Smooth muscle cell of the brain vasculature (primary cell): ENCODE results near the gene HCLS1.
A peak's percentile ranks its signal among the peaks of the same experiment; 100 is the strongest.
"Not testable (repeated sequence)": the region's sequence is repeated elsewhere in the genome, so short reads cannot be mapped to it uniquely, and the experiment has no call there.

Experiments
- DNase-seq: peaks from one replicate; pipeline ENCODE4 v3.0.0-alpha.2; 2012; ENCODE audit warnings: low read depth, low spot score

The HCLS1 gene

DNA sequence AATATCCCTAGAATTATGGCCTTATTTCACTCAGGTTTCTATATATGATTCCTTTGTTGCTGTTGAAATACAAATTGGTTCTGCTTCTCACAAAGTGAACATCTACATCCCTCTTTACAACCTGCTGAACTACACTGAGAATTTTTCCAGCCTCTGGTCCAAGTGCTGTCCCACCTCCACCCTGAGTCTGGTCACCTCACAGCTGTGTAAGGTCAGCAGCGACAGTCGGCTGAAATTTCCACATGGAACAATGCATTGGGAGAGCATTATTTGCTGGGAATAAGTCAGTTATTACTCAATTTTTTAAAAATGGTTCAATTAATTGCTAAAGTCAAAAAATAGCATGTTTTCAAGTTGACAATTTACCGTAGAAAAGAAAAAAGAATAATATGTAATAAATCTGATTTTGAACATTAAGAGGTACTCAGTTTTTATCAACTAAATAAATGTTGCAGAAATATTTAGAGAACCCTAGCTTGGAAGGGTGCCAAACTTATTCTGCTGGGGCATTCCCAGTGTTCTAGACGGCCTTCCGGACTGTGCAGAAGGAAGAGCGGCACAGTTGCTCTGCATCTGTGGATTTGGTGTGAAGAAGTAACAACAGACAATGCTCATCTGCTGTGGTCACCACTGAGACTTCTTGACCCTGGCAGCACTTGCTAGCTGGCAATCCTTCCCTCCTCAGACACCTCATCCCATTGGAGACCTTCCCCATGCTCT, 1.8 kb downstream of the HCLS1 start:
- DNase-seq, result no peak

DNA sequence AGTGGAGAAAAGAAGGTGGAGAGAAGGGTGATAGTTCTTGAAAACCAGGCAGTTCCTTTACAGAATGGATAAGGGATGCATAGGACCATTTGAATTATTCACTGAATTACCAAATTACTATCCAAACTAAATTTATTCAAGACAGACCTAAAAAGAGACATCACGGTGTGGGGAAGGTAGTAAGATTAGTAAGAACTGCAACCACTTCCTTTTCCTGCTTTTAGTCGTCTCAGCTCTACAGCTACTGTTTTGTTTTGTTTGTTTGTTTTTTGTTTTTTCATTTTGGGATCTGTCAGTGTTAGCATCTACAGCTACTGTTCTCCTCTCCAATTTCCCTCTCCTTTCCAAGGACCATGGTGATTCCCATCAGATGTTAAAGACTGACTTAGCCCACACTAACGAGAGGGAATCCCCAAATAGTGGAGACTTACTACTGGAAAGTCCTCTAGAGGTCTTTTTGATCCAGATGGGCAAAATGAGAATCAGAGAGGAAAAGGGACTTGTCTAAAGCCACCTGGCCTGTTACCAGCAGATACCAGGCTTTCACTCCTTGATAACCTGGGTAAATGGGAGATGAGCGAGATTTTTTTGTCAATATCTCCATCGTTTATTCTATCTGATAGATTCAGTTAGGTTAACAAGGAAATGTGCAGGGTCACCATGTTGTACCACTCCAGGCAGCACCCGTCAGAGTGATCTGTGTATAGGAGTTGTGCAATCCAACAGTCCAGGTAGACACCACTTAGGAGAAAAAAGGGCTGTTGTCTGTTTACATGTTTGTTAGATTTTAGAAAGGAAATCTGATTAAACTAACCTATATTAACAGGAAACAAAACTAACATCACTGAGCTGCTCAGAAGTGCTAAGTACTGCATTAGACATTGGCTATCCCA, 6.0 kb downstream of the HCLS1 start:
- no peak for DNase-seq

- DNase-seq, result peak; percentile 1
Measured at GRCh38 chr3:121651684-121652083, 9.0 kb downstream of the HCLS1 start.

GRCh38 chr3:121649645-121650044, 11.1 kb downstream of the HCLS1 start:
- DNase-seq, result no peak

- DNase-seq, result no peak
Measured at GRCh38 chr3:121648219-121648958, 12.3 kb downstream of the HCLS1 start.

DNA sequence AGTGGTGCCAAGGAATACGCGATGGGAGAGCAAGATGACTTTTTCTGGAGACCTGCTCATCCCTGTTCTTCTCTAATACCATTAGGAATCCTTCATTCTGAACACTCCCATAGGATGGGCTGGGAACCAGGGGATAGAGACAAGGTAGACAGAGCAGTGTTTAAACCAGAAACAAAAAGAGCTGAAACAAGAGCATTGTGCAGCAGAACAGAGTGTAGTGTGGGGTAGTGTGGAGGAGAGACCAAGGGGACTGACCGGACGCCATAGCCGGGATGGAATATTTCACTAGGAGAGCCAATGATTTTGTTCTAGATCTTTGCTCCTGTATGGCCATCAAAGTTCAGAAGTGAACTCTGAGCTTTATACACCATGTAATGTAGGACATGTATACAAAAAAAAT, 15.6 kb downstream of the HCLS1 start:
- DNase-seq, result no peak

DNA sequence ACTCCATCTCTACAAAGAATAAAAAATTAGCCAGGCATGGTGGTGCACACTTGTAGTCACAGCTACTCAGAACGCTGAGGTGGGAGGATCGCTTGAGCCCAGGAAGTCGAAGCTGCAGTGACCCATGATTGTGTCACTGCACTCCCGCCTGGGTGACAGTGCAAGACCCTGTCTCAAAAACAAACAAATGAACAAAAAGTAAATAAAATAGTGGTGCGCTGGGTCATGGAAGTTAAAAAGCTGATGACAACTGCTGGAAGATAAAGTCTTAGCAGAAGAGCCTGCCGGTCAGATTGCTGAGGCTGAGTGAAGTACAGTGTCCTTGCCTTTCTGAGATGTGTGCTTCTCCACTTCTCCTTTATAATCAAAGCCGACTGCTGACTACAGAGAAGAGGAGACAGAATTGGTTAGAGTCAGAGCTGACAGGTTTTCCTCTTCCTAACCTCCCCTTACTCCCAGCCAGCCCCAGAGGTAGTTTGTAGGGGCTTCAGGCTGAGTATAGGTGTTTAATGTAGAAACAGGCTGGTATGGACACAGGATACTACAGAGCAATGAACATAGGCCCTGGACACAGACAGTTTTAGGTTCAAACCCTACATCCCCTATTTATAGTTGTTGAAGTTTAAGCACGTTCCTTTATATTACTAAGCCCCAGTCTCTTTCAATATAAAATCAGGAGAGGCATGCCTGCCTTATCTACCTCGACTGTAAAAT, 17.9 kb downstream of the HCLS1 start:
- DNase-seq, result no peak

DNA sequence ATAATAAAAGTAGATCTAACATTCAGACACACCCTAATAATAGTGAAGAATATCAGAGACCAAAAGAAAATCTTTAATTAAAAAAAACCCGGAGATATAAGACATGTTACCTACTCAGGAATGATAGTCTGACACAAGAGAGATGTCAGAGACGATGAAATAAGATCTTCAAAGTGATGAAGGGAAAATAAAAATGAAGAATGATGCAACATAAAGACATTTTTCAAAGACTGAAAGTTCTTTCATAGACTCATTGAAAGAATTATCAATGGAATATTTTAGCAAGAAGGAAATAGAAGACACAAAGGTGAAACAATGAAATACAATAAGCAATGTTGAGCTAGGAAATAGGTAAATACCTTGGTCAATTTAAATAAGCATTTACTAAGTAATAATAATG, 19.6 kb downstream of the HCLS1 start:
- no peak for DNase-seq

GRCh38 chr3:121637922-121638321, 22.8 kb downstream of the HCLS1 start:
- no peak for DNase-seq

DNA sequence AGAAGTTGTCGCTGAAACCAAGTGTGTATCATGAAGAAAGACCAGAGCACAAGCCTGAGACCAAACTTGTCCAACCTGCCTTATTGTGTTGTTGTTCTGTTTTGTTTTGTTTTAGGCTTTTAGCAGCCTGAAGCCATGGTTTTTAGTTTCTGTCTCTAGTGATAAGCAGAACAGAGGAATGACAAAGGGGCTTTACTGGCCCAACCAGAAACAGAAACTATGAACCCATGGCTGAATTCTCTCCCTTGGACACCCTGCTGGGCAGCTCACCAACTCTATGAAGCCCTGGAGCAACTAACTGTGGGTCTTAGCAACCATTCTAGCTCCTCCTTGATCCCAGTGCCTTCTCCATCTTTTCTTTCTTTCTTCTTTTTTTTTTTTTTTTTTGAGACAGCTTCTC, 30.3 kb downstream of the HCLS1 start:
- DNase-seq, result no peak

- no peak for DNase-seq
Measured at GRCh38 chr3:121629601-121630000, 31.1 kb downstream of the HCLS1 start.

DNA sequence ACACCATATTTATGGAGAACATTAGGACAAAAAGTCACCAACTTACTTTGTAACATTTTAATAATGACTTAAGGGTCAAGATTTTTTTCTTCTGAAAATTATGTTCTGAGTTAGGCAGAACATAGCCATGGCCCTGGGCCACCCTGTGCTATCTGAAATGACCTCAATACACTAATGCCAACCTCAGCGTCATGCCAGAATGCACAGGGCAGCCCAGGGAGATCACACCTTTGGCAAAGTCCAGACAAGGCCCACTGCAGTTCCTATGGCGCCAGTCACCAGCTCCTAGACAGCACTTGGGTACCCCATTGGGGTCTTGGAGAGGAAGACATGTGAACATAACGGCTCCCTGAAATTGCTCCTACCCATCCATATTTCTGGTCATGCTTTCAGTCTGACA, 33.1 kb downstream of the HCLS1 start:
- no peak for DNase-seq

- DNase-seq, result no peak
Measured at GRCh38 chr3:121627211-121627610, 33.5 kb downstream of the HCLS1 start.

DNA sequence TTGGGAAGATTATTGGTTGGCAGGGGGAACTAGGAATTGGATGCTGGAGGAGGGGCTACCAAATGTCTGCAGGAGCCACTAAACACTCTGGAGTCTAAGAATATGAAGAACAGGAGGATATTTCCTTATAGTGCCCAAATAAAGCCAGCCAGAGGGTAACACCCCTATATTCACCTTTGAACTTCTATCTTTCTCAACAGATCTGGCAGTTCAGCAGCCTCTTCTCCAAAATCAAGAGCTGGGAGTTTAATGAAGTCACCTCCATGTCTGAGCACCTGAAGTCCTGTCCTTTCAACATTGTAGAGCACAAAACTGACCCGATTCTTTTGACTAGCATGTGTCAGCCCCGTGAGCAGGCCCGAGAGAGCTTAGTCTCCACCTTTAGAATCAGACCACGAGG, 34.2 kb downstream of the HCLS1 start:
- DNase-seq, result no peak

- no peak for DNase-seq
Measured at GRCh38 chr3:121624147-121624899, 36.4 kb downstream of the HCLS1 start.

DNA sequence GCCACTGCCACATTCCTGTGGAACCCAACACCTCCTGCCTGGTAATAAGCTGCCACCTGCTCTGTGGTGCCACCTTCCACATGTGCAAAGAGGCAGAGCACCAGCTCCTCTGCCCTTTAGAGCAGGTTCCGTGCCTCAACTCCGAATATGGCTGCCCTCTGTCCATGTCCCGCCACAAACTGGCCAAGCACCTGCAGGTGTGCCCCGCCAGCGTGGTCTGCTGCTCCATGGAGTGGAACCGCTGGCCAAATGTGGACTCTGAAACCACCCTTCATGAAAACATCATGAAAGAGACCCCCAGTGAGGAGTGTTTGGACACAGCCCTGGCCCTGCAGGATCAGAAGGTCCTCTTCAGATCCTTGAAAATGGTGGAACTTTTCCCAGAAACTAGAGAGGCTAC, 39.2 kb downstream of the HCLS1 start:
- DNase-seq, result no peak

- DNase-seq, result no peak
Measured at GRCh38 chr3:121619691-121620090, 41.0 kb downstream of the HCLS1 start.

- no peak for DNase-seq
Measured at GRCh38 chr3:121606106-121606505, 54.6 kb downstream of the HCLS1 start.

GRCh38 chr3:121604759-121605158, 55.9 kb downstream of the HCLS1 start:
- DNase-seq, result no peak

DNA sequence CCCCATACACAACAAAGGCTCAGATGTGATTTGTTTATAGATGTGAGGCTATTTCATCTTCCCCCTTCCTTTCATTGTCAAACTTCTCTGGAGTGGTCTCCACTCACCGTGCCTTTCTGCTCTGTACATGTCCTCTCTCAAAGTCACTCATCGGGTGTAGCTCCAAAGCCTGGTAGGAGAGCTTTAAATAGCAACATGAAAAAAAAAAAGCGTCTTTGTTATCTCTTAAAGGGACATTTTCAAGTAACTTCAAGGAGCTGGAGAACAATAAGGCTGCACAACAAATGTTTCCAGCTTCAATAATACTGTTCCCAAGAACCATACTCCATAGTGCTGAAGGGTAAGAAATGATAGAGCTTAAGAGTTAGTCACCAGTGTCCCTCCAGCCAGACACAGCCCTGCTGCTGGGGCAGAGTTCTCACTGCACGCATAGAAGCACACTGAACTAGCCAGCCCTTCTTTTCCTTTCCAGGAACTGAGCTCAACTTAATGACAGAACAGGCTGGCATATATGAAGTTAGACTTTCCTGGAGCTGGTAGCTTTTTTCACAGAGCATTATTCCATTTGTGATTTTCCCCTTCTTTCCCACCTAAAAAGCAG, 59.4 kb downstream of the HCLS1 start:
- no peak for DNase-seq

- not testable (repeated sequence) for DNase-seq
Measured at GRCh38 chr3:121599900-121600299, 60.8 kb downstream of the HCLS1 start.
